Measurements from ENCODE around the gene ATP13A2.
"Not testable (repeated sequence)": the region's sequence is repeated elsewhere in the genome, so short reads cannot be mapped to it uniquely, and the experiment has no call there.

The ATP13A2 gene

GRCh38 chr1:16955186-16955585 is 56.5 kb downstream of the ATP13A2 start:
- DNase-seq: no peak

DNA sequence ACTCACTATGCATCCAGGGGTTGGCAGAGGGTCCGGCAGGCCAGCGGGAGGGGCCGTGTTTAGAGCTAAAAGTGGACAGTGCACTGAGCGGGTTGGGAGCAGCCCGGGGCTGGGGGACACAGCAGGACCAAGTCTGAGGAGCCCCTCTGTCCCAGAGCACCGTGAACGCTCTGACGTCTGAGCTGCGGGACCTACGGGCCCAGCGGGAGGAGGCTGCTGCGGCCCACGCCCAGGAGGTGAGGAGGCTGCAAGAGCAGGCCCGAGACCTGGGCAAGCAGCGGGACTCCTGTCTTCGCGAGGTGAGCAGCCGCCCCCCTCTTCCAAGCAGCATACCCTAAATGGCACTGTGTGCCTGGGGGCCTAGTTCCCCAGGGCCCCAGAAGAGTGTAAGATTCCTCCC is 57.1 kb downstream of the ATP13A2 start:
- DNase-seq: no peak

DNA sequence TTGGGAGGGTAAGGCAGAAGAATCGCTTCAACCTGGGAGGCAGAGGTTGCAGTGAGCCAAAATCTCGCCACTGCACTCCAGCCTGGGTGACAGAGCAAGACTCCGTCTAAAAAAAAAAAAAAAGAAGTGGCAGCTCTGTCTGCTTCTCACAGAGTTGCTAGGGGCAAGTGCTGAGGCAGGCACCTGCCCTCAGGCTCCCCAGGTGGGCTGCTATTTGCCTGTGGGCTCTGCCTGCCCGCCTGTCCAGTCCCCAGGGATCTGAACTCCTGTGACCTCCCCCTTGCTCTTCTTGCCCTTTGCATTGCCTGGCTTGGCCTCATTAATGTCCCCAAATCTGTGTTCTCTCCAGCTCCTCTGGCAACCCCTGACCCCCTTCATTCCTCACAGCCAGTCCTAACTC is 59.4 kb downstream of the ATP13A2 start:
- DNase-seq: not testable (repeated sequence)

DNA sequence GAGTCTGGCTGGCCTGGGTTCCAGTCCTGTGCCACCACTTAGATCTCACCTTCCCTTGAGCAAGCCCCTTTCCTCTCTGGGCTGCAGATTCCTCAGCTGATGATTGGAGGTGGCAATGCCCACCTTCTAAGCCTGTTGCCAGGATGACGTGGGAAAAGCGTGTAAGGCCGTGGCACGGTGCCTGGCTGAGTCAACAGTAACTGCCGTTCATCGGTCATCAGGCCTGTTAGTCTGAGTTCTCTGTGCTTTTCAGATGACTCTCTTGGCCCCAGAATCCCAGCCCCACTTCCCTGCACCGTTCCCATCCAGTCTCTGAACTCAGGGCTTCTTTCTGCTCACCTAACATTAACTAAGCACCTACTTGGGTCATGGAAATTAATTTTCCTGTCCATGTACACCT is 62.7 kb downstream of the ATP13A2 start:
- DNase-seq: not testable (repeated sequence)

GRCh38 chr1:16948282-16948891 is 63.3 kb downstream of the ATP13A2 start:
- DNase-seq: not testable (repeated sequence)

- DNase-seq: no peak
These were observed 65.1 kb downstream of the ATP13A2 start for GRCh38 chr1:16946646-16947045.

GRCh38 chr1:16946185-16946584 is 65.5 kb downstream of the ATP13A2 start:
- DNase-seq: not testable (repeated sequence)

- not testable (repeated sequence) for DNase-seq
These were observed 66.2 kb downstream of the ATP13A2 start for GRCh38 chr1:16945512-16945911.

DNA sequence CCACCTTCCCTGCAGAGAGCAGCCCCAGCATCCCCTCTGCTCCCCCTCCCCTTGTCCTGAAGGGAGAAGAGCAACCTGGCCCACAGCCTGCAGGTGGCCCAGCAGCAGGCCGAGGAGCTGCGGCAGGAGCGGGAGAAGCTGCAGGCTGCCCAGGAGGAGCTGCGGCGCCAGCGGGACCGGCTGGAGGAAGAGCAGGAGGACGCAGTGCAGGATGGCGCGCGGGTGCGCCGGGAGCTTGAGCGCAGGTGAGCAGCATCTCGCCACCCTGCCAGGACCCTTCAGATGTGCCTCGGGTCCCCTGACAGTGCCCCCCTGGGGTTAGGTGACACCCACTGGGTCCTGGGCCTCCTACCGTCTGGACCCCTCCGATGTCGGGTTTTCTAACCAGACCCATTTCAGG is 67.7 kb downstream of the ATP13A2 start:
- no peak for DNase-seq

DNA sequence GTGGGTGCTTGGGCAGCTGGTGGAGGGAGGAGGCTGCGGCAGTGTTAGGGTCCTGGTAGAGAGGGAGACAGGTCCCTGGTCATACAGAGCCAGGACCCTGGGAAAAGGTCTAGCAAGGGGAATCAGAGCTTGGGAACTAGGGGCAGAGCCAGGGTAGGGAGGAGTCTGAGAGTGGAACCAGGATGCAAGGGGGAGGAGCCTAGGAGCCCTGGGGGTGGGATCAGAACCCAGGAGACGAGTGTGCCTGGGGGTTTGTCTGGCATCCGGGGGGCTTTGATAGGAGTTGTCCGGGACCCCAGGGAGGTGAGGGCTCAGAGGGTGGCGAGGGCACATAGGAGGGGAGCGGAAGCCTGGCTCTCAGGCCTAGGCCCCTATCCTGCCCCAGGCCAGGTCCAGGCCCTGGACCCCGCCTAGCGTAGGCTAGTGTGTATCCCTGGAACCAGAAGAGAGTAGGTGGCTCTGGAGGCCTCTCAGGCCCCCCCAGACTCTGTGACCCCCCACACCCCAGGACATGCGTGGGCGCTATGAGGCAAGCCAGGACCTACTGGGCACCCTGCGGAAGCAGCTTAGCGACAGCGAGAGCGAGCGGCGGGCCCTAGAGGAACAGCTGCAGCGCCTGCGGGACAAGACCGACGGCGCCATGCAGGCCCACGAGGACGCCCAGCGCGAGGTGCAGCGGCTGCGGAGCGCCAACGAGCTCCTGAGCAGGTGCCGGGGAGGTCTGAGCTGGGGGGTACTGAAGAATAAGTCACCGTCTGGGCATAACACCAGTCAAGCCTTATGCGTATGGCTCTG is 72.1 kb downstream of the ATP13A2 start:
- DNase-seq: not testable (repeated sequence)

DNA sequence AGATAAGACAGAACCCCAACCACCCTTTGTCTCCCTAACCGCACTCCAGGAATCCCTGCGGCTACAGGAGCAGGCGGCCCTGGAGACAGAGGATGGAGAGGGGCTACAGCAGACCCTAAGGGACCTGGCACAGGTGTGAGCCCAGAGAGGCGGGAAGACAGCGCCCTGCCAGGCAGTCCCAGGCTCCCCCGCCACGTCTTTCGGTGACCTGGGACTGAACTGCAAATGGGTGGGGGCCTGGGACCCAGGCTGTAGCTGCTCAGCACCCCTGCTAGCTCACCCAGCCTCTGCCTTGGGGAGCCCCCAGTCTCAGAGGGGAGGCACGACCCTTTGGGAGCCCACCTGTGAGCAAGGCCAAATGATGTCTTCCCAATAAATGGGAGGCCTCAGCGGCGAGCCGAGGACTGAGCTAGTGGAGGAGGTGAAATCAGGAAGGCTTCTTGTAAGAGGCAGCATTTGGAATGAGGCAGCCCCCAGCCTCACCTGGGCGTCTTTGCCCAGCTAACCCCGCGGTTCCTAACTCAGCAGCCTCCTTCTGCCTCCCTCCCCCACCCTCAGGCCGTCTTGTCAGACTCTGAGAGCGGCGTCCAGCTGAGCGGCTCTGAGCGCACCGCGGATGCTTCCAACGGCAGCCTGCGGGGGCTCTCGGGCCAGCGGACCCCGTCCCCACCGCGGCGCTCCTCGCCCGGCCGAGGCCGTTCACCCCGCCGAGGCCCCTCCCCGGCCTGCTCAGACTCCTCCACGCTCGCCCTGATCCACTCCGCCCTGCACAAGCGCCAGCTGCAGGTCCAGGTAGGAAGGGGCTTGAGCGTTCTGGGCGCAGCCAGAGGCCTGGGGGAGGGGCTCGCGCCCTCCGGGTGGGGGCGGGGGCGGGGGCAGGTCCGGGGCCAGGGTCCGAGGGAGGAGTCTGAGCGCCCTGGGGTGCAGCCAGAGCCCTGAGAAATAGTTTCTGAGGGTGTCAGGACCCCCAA is 73.1 kb downstream of the ATP13A2 start:
- no peak for DNase-seq

- not testable (repeated sequence) for DNase-seq
These were observed 75.1 kb downstream of the ATP13A2 start for GRCh38 chr1:16936580-16936979.

All from inflammatory macrophage (primary cell).